C4-2B (cell line): ENCODE data around the gene DLGAP4.

Source experiments
- ZFX ChIP-seq: fragments of 450-650 bp; IDR thresholded peaks from 2 replicates; pipeline ENCODE4 v1.6.1; 2017
- TF ChIP-seq, protein P1 (sequence below): fragments of 450-650 bp; conservative IDR thresholded peaks from 2 replicates; pipeline ENCODE4 v1.5.1; 2017; ENCODE audit warnings: mild to moderate bottlenecking

- TF ChIP-seq, protein P1, sequence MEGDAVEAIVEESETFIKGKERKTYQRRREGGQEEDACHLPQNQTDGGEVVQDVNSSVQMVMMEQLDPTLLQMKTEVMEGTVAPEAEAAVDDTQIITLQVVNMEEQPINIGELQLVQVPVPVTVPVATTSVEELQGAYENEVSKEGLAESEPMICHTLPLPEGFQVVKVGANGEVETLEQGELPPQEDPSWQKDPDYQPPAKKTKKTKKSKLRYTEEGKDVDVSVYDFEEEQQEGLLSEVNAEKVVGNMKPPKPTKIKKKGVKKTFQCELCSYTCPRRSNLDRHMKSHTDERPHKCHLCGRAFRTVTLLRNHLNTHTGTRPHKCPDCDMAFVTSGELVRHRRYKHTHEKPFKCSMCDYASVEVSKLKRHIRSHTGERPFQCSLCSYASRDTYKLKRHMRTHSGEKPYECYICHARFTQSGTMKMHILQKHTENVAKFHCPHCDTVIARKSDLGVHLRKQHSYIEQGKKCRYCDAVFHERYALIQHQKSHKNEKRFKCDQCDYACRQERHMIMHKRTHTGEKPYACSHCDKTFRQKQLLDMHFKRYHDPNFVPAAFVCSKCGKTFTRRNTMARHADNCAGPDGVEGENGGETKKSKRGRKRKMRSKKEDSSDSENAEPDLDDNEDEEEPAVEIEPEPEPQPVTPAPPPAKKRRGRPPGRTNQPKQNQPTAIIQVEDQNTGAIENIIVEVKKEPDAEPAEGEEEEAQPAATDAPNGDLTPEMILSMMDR: no peak
- no peak for TF ChIP-seq ZFX
Observed at GRCh38 chr20:36362261-36362660, 56.1 kb downstream of the DLGAP4 start.
